Tibial nerve (tissue), 4 donors: Measurements from ENCODE around the gene LTK. TPM values are rescaled to one million over a fixed set of nuclear protein-coding genes. Genes with fewer than 3 reads are reported as not detected.
"Not testable (repeated sequence)": the region's sequence is repeated elsewhere in the genome, so short reads cannot be mapped to it uniquely, and the experiment has no call there.

Experiments
- DNase-seq, 2 donors: peaks; one replicate each; pipeline ENCODE4 v3.0.0-alpha.2; 2019; ENCODE audit warnings: low spot score in 2 of 2
- H3K27ac ChIP-seq, 4 donors: fragments of 200-600 bp; sonication (generic) in 3 of 4; one replicate each; pipeline ENCODE4 v1.5.1; 2017 to 2019; ENCODE audit warnings: mild to moderate bottlenecking in 1 of 4
- H3K27me3 ChIP-seq, 2 donors: fragments of 200-600 bp; sonication (generic) in 1 of 2; one replicate each; pipeline versions ENCODE4 v1.5.1 to v1.6.0; 2017 to 2019
- H3K36me3 ChIP-seq, 3 donors: fragments of 200-600 bp; sonication (generic); one replicate each; pipeline ENCODE4 v1.5.1; 2018 to 2019
- H3K4me1 ChIP-seq, 4 donors: fragments of 200-600 bp; sonication (generic) in 3 of 4; one replicate each; pipeline ENCODE4 v1.5.1; 2017 to 2019
- H3K4me3 ChIP-seq, 4 donors: fragments of 200-600 bp; sonication (generic) in 3 of 4; one replicate each; pipeline ENCODE4 v1.5.1; 2017 to 2019; ENCODE audit warnings: mild to moderate bottlenecking in 1 of 4, moderate library complexity in 1 of 4
- H3K9me3 ChIP-seq, 4 donors: fragments of 200-600 bp; sonication (generic) in 3 of 4; one replicate each; pipeline ENCODE4 v1.5.1; 2017 to 2019
- EP300 ChIP-seq, 2 donors: sonication (generic); formaldehyde crosslinking; IDR thresholded peaks; one replicate each; pipeline ENCODE4 v1.6.1; 2017; ENCODE audit warnings: antibody characterized with exemption in 2 of 2, mild to moderate bottlenecking in 1 of 2
- POLR2A ChIP-seq, 2 donors: fragments of 450-650 bp; IDR thresholded peaks; one replicate each; pipeline ENCODE4 v1.6.1; 2017; ENCODE audit warnings: antibody characterized with exemption in 2 of 2, mild to moderate bottlenecking in 2 of 2, moderate library complexity in 2 of 2
- WGBS, 2 donors: methylation state at CpG; one replicate each; pipeline ENCODE4 v1.1.5; 2018; 5-methylcytosine and 5-hydroxymethylcytosine counted together
- total RNA-seq, 4 donors: library from RNA; depleted of rRNA; stranded (reverse); fragments of >200 nt; gene quantifications; one replicate each; pipeline ENCODE4 v1.1.0, GENCODE V29; 2016
- TF ChIP-seq, protein P1 (sequence below), 5 experiments: fragments of 200-600 bp in 3 of 5; fragments of 450-650 bp in 2 of 5; sonication (generic) in 3 of 5; IDR thresholded peaks; one replicate each; pipeline ENCODE4 v1.5.1; 2016 to 2019; ENCODE audit warnings: antibody characterized with exemption in 5 of 5, mild to moderate bottlenecking in 3 of 5, moderate library complexity in 2 of 5

LTK gene
- total RNA-seq, 4 donors from 2014 or later, result 0.39 to 0.90 TPM; not detected in 2

DNA sequence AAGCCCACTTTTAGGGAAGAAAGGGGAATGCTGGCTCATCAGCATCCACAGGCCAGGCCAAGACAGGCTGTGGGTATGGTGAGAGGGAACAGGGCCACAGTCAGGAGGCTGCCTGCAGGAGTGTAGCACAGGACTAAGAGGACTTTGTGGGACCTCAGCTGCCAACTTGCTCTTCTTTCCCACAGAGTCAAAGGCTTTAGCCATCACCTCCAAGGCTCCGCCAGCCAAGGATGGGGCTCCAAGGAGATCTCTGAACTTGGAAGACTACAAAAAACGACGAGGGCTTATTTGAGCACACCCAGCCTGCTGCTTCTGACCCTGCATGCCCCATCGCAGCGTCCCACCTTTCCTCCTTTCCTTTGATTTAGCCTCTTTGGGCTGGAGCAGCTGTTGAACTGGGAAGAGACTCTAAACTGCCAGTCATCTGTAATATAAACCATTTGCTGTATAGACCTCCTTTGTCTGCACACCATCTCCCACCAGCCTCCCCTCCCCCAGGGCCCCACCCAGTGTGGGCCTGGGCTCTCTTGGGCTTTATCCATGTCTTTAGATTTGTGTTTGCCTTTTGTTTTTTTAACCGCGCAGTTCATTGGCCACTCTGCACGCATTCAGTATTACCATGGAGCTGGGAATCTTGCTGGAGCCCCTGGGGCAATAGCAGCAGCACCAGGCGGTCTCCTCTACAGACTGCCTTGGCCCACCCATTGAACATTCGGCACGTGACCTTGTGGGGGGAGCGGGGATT lies 33.1 kb downstream of the LTK start:
- H3K4me1 ChIP-seq, result no peaks in the 10 kb centered on the region
- no peaks in the 10 kb centered on the region for H3K27me3 ChIP-seq
- peaks cover 0 to 83% (median 19%) of the 10 kb centered on the region in 3 donors for H3K36me3 ChIP-seq
- no peak overlapping the region for H3K27ac ChIP-seq
- no peak overlapping the region for H3K4me3 ChIP-seq
- 90 to 94% methylated on average over 12 of the region's 12 CpGs for WGBS, 2 donors
- no peak for DNase-seq
- no peak for TF ChIP-seq EP300 (IDR thresholded peaks at IDR 0.05)
- H3K9me3 ChIP-seq, result no peaks in the 10 kb centered on the region

DNA sequence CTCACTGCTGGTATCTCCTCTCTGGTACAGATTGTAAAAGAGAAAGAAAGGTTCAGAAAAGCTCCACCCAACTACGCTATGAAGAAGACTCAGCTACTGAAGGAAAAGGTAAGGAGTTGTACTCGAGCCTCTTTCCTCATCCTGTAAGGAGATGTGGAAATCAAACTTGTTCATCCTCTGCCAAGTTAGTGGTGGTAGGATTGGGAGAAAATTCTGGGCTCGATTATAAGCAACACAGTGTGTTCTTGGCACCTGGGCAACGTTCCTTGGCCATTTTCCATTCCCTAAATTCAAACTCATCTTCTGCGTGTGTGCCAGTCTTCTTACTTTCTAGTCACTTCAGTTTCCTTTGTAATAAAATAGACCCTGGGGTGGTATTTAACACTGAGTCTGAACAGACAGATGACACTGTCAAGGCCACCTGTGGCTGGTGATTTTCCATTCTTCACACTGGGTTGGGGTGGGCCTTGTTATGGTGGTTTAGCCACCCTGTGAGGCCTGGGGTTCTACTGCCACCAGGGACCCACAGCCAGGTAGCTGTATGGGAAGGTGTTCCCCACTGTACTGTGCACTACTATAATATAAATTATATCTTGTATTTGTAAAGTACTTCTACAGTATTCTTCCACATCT lies 37.1 kb downstream of the LTK start:
- no peaks in the 10 kb centered on the region for H3K4me1 ChIP-seq
- no peaks in the 10 kb centered on the region for H3K9me3 ChIP-seq
- no peak overlapping the region for H3K4me3 ChIP-seq
- no peak overlapping the region for H3K27ac ChIP-seq
- H3K27me3 ChIP-seq, result no peaks in the 10 kb centered on the region
- DNase-seq, result no peak
- TF ChIP-seq POLR2A (IDR thresholded peaks at IDR 0.05) (no peak), EP300 (IDR thresholded peaks at IDR 0.05) (no peak)
- TF ChIP-seq, protein P1, sequence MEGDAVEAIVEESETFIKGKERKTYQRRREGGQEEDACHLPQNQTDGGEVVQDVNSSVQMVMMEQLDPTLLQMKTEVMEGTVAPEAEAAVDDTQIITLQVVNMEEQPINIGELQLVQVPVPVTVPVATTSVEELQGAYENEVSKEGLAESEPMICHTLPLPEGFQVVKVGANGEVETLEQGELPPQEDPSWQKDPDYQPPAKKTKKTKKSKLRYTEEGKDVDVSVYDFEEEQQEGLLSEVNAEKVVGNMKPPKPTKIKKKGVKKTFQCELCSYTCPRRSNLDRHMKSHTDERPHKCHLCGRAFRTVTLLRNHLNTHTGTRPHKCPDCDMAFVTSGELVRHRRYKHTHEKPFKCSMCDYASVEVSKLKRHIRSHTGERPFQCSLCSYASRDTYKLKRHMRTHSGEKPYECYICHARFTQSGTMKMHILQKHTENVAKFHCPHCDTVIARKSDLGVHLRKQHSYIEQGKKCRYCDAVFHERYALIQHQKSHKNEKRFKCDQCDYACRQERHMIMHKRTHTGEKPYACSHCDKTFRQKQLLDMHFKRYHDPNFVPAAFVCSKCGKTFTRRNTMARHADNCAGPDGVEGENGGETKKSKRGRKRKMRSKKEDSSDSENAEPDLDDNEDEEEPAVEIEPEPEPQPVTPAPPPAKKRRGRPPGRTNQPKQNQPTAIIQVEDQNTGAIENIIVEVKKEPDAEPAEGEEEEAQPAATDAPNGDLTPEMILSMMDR (IDR thresholded peaks at IDR 0.05), result no peak
- H3K36me3 ChIP-seq, result peaks cover 0 to 100% (median 19%) of the 10 kb centered on the region in 3 donors
- 93 to 94% methylated on average over 5 of the region's 5 CpGs for WGBS, 2 donors

DNA sequence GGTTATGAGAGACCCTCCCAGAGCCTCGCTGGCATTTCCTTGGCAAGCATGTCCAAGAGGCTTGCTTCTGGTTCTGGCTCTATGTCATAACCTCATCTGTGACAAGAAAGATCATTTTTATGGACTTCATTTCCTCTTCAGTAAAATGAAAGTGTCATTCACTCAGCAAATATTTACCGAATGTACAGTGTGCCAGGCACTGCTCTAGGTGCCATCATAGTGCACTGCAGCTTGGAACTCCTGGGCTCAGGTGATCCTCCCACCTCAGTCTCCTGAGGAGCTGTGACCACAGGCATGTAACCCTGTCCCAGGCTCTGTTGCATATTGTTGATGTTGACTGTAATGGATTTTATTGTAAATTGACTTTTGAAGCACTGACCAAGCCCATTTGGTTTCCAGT lies 38.7 kb downstream of the LTK start:
- peaks cover 0 to 100% (median 13%) of the 10 kb centered on the region in 3 donors for H3K36me3 ChIP-seq
- no peaks in the 10 kb centered on the region for H3K9me3 ChIP-seq
- H3K4me1 ChIP-seq, result no peaks in the 10 kb centered on the region
- no peaks in the 10 kb centered on the region for H3K27me3 ChIP-seq
- DNase-seq, result no peak
- no peak overlapping the region for H3K4me3 ChIP-seq
- WGBS, 2 donors, result 84 to 87% methylated on average over 2 of the region's 2 CpGs
- H3K27ac ChIP-seq, result no peak overlapping the region
- TF ChIP-seq, protein P1 (IDR thresholded peaks at IDR 0.05), result no peak
- TF ChIP-seq POLR2A (IDR thresholded peaks at IDR 0.05) (no peak), EP300 (IDR thresholded peaks at IDR 0.05) (no peak)

DNA sequence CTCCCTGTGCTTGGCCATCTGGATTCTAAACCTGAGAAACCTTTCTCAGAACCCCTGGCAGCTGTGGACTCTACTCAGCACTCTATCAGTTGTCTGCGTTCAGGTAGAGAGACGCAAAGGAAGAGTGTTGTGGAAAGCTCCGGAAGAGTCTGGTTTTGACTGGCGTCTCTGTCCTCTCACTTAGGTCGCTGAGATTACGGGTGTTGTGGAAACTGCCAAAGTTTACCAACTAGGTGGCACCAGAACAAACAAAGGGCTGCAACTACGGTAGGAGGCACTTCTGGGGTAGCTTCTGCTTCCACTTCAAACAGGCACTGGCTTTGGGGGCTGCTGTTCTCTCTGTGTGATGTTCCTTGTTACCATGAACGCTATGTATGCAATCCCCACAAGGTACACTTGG lies 39.2 kb downstream of the LTK start:
- H3K27me3 ChIP-seq, result no peaks in the 10 kb centered on the region
- no peak overlapping the region for H3K4me3 ChIP-seq
- TF ChIP-seq EP300 (IDR thresholded peaks at IDR 0.05), result no peak
- TF ChIP-seq, protein P1 (IDR thresholded peaks at IDR 0.05), result no peak
- no peak for TF ChIP-seq POLR2A (IDR thresholded peaks at IDR 0.05)
- WGBS, 2 donors, result 86 to 93% methylated on average over 8 of the region's 8 CpGs
- no peak for DNase-seq
- no peaks in the 10 kb centered on the region for H3K4me1 ChIP-seq
- H3K9me3 ChIP-seq, result no peaks in the 10 kb centered on the region
- no peak overlapping the region for H3K27ac ChIP-seq
- peaks cover 0 to 100% (median 13%) of the 10 kb centered on the region in 3 donors for H3K36me3 ChIP-seq

DNA sequence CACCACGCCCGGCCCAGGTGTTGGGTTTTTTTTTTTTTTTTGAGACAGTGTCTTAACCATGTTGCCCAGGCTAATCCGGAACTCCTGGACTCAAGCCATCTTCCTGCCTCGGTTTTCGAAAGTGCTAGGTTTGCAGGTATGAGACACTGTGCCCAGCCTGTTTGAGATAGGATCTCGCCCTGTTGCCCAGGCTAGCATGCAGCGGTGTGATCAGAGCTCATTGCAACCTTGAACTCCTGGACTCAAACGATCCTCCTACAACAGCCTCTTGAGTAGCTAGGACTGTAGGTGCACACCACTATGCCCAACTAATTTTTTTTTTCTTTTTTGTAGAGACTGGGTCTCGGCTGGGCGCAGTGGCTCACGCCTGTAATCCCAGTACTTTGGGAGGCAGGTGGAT lies 40.2 kb downstream of the LTK start:
- H3K4me3 ChIP-seq, result no peak overlapping the region
- no peaks in the 10 kb centered on the region for H3K4me1 ChIP-seq
- no peaks in the 10 kb centered on the region for H3K27me3 ChIP-seq
- H3K27ac ChIP-seq, result no peak overlapping the region
- no peak for DNase-seq
- H3K9me3 ChIP-seq, result no peaks in the 10 kb centered on the region
- peaks cover 0 to 100% (median 13%) of the 10 kb centered on the region in 3 donors for H3K36me3 ChIP-seq
- TF ChIP-seq, protein P1 (IDR thresholded peaks at IDR 0.05), result no peak
- no peak for TF ChIP-seq POLR2A (IDR thresholded peaks at IDR 0.05)
- TF ChIP-seq EP300 (IDR thresholded peaks at IDR 0.05), result no peak
- WGBS, 2 donors, result 96% methylated on average over 11 of the region's 11 CpGs

DNA sequence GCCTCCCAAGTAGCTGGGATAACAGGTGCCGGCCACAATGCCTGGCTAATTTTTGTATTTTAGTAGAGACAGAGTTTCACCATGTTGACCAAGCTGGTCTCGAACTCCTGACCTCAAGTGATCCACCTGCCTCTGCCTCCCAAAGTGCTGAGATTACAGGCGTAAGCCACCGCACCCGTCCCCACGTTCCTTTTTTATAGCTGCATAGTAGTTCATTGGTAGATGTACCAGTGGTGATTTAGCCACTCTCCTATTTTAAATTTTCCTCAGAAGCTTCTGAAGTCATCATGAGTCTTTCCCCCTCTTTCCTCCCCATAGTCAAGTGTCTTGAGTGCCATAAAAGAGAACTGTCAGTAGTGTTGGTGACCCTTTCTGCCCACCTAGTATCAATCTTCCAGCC lies 44.0 kb downstream of the LTK start:
- not testable (repeated sequence) for H3K4me3 ChIP-seq, H3K27me3 ChIP-seq, DNase-seq, H3K4me1 ChIP-seq, H3K27ac ChIP-seq, H3K9me3 ChIP-seq
- H3K36me3 ChIP-seq, result peaks cover 0 to 95% (median 0%) of the 10 kb centered on the region in 3 donors
- WGBS, 2 donors, result 98 to 99% methylated on average over 6 of the region's 6 CpGs
